Prostate gland (tissue), 2 donors: ENCODE results near the gene AOPEP. TPM values are rescaled to one million over a fixed set of nuclear protein-coding genes. Genes with fewer than 3 reads are reported as not detected.

ENCODE experiments used
- DNase-seq: peaks from one replicate; pipeline ENCODE4 v3.0.0-alpha.2; 2019; ENCODE audit warnings: low spot score
- H3K27ac ChIP-seq, 2 donors: fragments of 200-600 bp; sonication (generic); 2 replicates each; pipeline ENCODE4 v1.5.1; 2017 to 2019
- H3K27me3 ChIP-seq: fragments of 200-600 bp; sonication (generic); replicated peaks from 2 replicates; pipeline ENCODE4 v1.5.1; 2019; ENCODE audit not compliant: insufficient read depth
- H3K36me3 ChIP-seq, 2 donors: fragments of 200-600 bp; sonication (generic); 1 replicate in 1 of 2; 2 replicates in 1 of 2; pipeline versions ENCODE4 v1.5.1 to v1.8.1; 2017 to 2019
- H3K4me1 ChIP-seq: fragments of 200-600 bp; sonication (generic); replicated peaks from 2 replicates; pipeline ENCODE4 v1.5.1; 2019
- H3K4me3 ChIP-seq, 2 donors: fragments of 200-600 bp; sonication (generic); 2 replicates each; pipeline ENCODE4 v1.5.1; 2017 to 2019
- H3K9me3 ChIP-seq: fragments of 200-600 bp; sonication (generic); 2 replicates; pipeline ENCODE4 v1.5.1; 2017
- POLR2A ChIP-seq: fragments of 450-650 bp; IDR thresholded peaks from one replicate; pipeline ENCODE4 v1.6.1; 2016; ENCODE audit warnings: antibody characterized with exemption, mild to moderate bottlenecking
- POLR2AphosphoS5 ChIP-seq: sonication (generic); formaldehyde crosslinking; IDR thresholded peaks from one replicate; pipeline ENCODE4 v1.6.1; 2017; ENCODE audit warnings: antibody characterized with exemption
- WGBS: methylation state at CpG from one replicate; pipeline ENCODE4 v1.1.5; 2018; 5-methylcytosine and 5-hydroxymethylcytosine counted together
- intact Hi-C: fragments of 100-400 bp; cut with DNase I; formaldehyde crosslinking; loops from one replicate; pipeline ENCODE4 v1.14.2; 2022
- total RNA-seq, 2 donors: library from RNA; depleted of rRNA; stranded (reverse); fragments of >200 nt; gene quantifications; one replicate each; pipeline ENCODE4 v1.1.0, GENCODE V29; 2016
- TF ChIP-seq, protein P1 (sequence below), 4 experiments: fragments of 200-600 bp in 2 of 4; fragments of 450-650 bp in 2 of 4; sonication (generic) in 2 of 4; IDR thresholded peaks; 1 replicate in 3 of 4; 2 replicates in 1 of 4; pipeline ENCODE4 v1.5.1; 2016 to 2019; ENCODE audit warnings: antibody characterized with exemption in 4 of 4, mild to moderate bottlenecking in 2 of 4, moderate library complexity in 2 of 4

The AOPEP gene
- total RNA-seq, 2 donors from 2014 or later = 107 to 188 TPM

DNA sequence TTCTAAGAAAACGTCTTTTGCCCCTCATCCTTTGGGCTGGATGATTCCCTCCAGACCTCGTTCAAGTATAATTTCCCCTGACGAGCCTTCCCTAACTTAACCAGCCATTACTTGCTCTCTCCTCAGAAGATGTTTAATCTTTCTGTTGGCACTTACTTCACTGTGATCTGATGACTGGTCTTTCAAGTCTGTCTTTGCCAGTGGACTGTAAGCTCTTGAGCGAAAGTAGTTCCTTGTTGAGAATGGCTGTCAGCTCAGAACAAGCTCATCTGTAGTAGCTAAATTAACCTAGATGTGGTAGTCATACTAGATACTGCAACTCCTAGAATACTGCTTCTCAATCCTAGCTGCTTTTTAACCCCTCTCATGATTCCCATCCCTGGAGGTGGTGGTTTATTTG lies 125.0 kb downstream of the AOPEP start:
- intact Hi-C loops = no loop called here

DNA sequence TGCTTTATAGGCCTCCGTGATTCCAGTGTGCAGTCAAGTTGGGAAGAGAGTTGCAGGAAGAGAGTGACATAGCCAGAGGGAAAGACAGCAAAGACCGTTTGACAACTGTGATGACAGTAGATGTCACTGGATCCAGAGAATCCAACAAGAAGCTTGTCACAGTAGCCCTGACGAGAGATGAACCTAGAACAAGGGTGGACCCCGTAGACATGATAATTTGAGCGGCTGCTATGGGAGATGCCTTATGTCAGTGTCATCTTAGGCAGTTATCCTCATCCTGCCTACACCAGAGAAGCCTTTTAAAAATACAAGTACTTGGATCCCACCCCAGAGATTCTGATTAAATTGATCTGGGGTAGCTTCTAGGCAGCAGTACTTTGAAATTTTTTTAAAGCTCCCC lies 125.4 kb downstream of the AOPEP start:
- TF ChIP-seq POLR2A = no peak
- TF ChIP-seq, protein P1, sequence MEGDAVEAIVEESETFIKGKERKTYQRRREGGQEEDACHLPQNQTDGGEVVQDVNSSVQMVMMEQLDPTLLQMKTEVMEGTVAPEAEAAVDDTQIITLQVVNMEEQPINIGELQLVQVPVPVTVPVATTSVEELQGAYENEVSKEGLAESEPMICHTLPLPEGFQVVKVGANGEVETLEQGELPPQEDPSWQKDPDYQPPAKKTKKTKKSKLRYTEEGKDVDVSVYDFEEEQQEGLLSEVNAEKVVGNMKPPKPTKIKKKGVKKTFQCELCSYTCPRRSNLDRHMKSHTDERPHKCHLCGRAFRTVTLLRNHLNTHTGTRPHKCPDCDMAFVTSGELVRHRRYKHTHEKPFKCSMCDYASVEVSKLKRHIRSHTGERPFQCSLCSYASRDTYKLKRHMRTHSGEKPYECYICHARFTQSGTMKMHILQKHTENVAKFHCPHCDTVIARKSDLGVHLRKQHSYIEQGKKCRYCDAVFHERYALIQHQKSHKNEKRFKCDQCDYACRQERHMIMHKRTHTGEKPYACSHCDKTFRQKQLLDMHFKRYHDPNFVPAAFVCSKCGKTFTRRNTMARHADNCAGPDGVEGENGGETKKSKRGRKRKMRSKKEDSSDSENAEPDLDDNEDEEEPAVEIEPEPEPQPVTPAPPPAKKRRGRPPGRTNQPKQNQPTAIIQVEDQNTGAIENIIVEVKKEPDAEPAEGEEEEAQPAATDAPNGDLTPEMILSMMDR (IDR thresholded peaks at IDR 0.05) = no peak
- no peak for DNase-seq
- intact Hi-C loops = no loop called here
- no peaks in the 10 kb centered on the region for H3K4me1 ChIP-seq
- H3K27me3 ChIP-seq = no peaks in the 10 kb centered on the region
- H3K27ac ChIP-seq = no peak overlapping the region
- no peak overlapping the region for H3K4me3 ChIP-seq
- 96% methylated on average over 5 of the region's 5 CpGs for WGBS
- H3K36me3 ChIP-seq = no peaks in the 10 kb centered on the region
- H3K9me3 ChIP-seq = no peaks in the 10 kb centered on the region

More for the DNA sequence above, 125.0 kb downstream of the AOPEP start:
- TF ChIP-seq POLR2AphosphoS5 (no peak), POLR2A (no peak)
- TF ChIP-seq, protein P1 (IDR thresholded peaks at IDR 0.05) = no peak
- Histone ChIP-seq H3K4me1 (no peaks in the 10 kb centered on the region), H3K27ac (no peak overlapping the region), H3K4me3 (no peak overlapping the region), H3K36me3 (no peaks in the 10 kb centered on the region), H3K27me3 (no peaks in the 10 kb centered on the region), H3K9me3 (no peaks in the 10 kb centered on the region)
- 54% methylated on average over 4 of the region's 4 CpGs for WGBS
- no peak for DNase-seq

DNA sequence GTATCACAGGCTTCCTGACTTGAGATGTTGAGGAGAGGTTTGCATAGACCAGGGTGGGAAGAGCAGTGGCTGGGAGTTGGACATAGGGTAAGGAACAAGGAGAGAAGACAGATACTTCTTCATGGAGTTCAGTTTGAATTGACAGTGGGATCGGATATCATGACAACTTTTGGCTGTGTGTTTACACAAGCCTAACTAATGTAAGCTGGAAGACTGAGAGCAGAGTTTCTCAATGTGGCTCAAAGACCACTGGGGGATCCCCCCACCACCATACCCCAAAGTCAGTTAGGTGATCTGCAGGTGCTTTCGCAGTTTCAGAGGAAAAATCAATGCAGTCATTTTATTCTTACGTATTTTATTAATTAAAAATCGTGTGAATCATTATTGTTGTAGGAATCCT lies 125.9 kb downstream of the AOPEP start:
- no peaks in the 10 kb centered on the region for H3K9me3 ChIP-seq
- no peaks in the 10 kb centered on the region for H3K27me3 ChIP-seq
- no peaks in the 10 kb centered on the region for H3K36me3 ChIP-seq
- no peak for DNase-seq
- intact Hi-C loops = no loop called here
- no peaks in the 10 kb centered on the region for H3K4me1 ChIP-seq
- WGBS = 94% methylated on average over 4 of the region's 4 CpGs
- TF ChIP-seq POLR2AphosphoS5 (no peak), POLR2A (no peak)
- TF ChIP-seq, protein P1 (IDR thresholded peaks at IDR 0.05) = no peak
- H3K27ac ChIP-seq = no peak overlapping the region
- H3K4me3 ChIP-seq = no peak overlapping the region

DNA sequence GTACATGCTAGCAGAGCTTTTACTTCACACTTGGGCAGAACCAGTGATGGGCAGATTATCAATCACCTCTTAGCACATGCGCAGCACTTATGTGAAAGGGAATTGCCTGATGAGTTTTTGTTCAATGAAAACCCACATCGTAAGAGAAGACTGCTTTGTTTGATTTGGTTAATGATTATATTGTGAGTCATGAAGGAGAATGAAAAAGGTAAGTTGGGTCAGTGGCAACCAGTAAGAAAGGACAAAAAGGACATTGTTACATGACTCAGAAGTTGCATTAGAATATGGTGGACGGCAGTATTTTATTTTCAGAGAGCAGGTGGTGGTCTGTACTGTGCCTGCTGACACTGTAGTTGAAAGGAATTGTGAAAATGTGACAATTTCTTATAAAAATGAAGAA lies 127.4 kb downstream of the AOPEP start:
- H3K4me1 ChIP-seq = no peaks in the 10 kb centered on the region
- 77% methylated on average over 3 of the region's 3 CpGs for WGBS
- no peaks in the 10 kb centered on the region for H3K27me3 ChIP-seq
- H3K27ac ChIP-seq = no peak overlapping the region
- no peak for DNase-seq
- H3K36me3 ChIP-seq = no peaks in the 10 kb centered on the region
- no peak overlapping the region for H3K4me3 ChIP-seq
- TF ChIP-seq, protein P1 (IDR thresholded peaks at IDR 0.05) = no peak
- TF ChIP-seq POLR2AphosphoS5 (no peak), POLR2A (no peak)
- H3K9me3 ChIP-seq = no peaks in the 10 kb centered on the region
- intact Hi-C loops = no loop called here

DNA sequence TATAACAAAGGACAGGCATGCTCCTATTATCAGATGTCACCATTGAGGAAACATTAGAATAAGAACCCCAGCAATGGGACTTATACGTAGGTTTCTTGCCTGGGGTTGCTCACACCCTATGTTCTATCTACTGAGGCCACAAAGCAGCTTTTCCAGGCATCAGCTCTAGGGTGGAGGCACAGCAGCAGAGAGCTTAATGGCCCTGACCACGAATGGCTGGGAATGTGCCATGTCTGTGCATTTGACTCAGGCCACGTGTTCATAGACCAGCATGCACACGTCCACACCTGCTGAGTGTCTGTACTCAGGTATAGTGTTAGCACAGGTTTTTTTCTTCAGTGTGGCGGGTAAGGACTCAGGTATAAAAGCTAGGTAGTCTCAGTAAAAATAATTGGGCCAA lies 129.4 kb downstream of the AOPEP start:
- WGBS = 82% methylated on average over 5 of the region's 5 CpGs

More for the DNA sequence above, 129.4 kb downstream of the AOPEP start:
- Histone ChIP-seq H3K27ac (no peak overlapping the region), H3K36me3 (no peaks in the 10 kb centered on the region), H3K4me3 (no peak overlapping the region), H3K9me3 (no peaks in the 10 kb centered on the region), H3K4me1 (no peaks in the 10 kb centered on the region), H3K27me3 (no peaks in the 10 kb centered on the region)
- intact Hi-C loops = no loop called here
- no peak for DNase-seq
- TF ChIP-seq POLR2AphosphoS5 = no peak
- no peak for TF ChIP-seq POLR2A
- TF ChIP-seq, protein P1 (IDR thresholded peaks at IDR 0.05) = no peak
